ENCODE results near the gene TMEM132D.
A peak's percentile ranks its signal among the peaks of the same experiment; 100 is the strongest.

DNA sequence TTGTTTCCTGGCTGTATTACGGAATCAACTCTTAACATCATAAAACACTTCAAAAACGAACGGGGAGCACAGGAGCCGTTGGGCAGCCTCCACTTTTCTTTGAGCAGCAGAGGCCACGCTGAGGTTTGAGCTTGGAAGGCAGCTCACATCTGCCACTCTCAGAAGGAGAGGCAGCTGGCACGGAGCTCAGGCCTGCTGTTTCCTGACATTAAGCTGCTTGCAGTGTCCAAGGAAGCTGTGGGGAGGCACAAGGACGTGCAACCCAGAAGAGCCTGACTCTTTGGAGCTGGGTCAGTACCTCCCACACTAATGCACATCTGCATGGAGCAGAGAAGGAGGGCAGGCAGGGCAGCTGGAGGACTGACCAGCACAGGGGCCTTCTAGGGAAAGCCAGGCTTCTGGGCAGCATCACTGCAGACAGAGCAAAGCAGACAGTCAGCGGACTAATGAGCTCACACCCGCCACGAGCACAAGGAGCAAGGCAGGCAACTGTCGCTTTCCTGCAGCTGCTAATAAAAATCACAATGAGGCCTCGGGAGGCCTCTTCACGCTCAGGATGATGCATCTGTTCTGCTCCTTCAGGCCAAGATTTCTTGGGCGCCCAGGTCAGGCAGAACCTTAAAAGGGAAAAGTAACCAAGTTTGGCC lies 839.5 kb downstream of the TMEM132D start:
- no peak for TF ChIP-seq EP300 (conservative IDR thresholded peaks at IDR 0.05; ENCODE audit: poor library complexity, severe bottlenecking)
- peak; percentile 42 for TF ChIP-seq POLR2AphosphoS5 (IDR thresholded peaks at IDR 0.05)
- TF ChIP-seq CTCF (IDR thresholded peaks at IDR 0.05; ENCODE audit: poor library complexity, severe bottlenecking) = no peak
- TF ChIP-seq, protein P1, sequence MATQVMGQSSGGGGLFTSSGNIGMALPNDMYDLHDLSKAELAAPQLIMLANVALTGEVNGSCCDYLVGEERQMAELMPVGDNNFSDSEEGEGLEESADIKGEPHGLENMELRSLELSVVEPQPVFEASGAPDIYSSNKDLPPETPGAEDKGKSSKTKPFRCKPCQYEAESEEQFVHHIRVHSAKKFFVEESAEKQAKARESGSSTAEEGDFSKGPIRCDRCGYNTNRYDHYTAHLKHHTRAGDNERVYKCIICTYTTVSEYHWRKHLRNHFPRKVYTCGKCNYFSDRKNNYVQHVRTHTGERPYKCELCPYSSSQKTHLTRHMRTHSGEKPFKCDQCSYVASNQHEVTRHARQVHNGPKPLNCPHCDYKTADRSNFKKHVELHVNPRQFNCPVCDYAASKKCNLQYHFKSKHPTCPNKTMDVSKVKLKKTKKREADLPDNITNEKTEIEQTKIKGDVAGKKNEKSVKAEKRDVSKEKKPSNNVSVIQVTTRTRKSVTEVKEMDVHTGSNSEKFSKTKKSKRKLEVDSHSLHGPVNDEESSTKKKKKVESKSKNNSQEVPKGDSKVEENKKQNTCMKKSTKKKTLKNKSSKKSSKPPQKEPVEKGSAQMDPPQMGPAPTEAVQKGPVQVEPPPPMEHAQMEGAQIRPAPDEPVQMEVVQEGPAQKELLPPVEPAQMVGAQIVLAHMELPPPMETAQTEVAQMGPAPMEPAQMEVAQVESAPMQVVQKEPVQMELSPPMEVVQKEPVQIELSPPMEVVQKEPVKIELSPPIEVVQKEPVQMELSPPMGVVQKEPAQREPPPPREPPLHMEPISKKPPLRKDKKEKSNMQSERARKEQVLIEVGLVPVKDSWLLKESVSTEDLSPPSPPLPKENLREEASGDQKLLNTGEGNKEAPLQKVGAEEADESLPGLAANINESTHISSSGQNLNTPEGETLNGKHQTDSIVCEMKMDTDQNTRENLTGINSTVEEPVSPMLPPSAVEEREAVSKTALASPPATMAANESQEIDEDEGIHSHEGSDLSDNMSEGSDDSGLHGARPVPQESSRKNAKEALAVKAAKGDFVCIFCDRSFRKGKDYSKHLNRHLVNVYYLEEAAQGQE (IDR thresholded peaks at IDR 0.05; ENCODE audit: borderline replicate concordance) = no peak
- TF ChIP-seq EZH2 (IDR thresholded peaks at IDR 0.05; ENCODE audit: borderline replicate concordance, insufficient read depth, low read length, poor library complexity, severe bottlenecking) = no peak
- TF ChIP-seq MXI1 (conservative IDR thresholded peaks at IDR 0.05; ENCODE audit: poor library complexity, severe bottlenecking) = no peak
- no peak for TF ChIP-seq TAF1 (IDR thresholded peaks at IDR 0.05; ENCODE audit: low read depth)
- TF ChIP-seq RAD21 (conservative IDR thresholded peaks at IDR 0.05) = no peak

All from neural cell (in vitro differentiated cells).